ENCODE results near the gene ALCAM. TPM values are rescaled to one million over a fixed set of nuclear protein-coding genes. Genes with fewer than 3 reads are reported as not detected.
"Not testable (repeated sequence)": the region's sequence is repeated elsewhere in the genome, so short reads cannot be mapped to it uniquely, and the experiment has no call there.

Gene ALCAM
- total RNA-seq, 1 experiment from 2014 or later: 104 TPM

DNA sequence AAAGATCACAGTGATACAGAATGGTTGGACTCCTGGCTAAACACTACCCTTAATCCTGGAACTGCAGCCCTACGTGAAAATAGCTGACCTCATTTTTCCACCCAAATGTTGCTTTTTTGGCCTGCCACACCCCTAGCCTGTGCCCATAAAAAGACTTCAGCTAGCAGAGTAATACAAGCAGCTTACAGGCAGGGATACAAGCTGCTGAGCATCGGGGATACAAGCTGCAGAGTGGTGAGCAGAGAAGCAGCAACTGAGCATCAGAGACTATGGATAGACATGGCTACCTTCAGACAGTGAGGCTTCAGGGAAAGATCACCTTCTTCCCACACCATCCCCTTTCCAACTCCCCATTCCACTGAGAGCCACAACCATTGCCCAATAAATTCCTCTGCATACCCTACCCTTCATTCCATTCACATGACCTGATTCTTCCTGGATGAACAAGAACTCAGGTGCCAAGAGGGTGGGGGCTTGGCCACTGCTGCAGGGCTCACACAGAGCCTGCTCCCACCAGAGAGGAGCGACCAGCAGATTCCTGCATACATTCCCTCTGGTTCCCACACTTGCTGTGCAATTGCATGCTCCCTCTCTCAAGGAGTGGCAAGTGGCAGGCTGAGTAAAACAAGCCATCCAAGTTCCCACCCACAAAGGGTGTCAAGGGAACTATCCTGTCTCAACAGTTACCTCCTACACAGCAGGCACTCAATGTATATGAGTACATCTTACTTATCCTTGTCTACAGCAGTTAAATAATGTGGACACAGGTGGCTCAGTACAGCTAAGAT lies 217.5 kb downstream of the ALCAM start:
- no peak for DNase-seq (ENCODE audit: low read depth)

DNA sequence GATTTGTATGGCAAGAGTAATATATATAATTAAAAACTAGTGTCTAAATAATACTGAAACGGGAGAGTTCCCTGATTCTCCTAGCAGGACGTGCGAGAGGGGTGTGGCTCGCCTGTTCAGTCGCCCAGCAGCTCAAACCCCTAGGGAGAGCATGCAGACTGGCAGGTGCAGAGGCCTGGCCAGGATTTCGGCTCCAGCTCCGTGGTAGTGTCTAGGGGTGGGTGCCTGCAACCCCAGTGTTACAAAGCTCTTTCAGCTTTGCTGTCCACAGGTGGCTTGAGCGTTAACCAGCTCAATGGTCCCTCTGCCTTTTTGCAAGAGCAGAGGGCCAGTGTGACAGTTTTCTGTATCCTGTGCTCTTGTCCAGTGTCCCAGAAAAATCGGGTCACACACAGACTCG lies 226.6 kb downstream of the ALCAM start:
- no peak for DNase-seq (ENCODE audit: low read depth)

DNA sequence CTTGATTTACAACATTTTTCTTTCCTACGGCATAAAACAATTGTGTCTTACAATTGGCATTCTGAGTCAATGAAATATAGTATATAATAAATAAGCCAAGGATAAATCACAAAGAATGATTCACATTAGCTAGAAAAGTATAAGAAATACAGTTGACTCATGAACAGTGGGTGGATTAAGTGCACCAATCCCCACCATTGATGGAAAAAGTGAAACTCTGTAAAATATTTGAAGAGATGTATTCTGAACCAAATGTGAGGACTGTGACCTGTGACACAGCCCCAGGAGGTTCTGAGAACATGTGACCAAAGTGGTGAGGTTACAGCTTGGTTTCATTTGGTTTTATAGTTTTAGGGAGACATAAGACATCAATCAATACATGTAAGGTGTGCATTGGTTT lies 227.5 kb downstream of the ALCAM start:
- DNase-seq (ENCODE audit: low read depth): no peak

DNA sequence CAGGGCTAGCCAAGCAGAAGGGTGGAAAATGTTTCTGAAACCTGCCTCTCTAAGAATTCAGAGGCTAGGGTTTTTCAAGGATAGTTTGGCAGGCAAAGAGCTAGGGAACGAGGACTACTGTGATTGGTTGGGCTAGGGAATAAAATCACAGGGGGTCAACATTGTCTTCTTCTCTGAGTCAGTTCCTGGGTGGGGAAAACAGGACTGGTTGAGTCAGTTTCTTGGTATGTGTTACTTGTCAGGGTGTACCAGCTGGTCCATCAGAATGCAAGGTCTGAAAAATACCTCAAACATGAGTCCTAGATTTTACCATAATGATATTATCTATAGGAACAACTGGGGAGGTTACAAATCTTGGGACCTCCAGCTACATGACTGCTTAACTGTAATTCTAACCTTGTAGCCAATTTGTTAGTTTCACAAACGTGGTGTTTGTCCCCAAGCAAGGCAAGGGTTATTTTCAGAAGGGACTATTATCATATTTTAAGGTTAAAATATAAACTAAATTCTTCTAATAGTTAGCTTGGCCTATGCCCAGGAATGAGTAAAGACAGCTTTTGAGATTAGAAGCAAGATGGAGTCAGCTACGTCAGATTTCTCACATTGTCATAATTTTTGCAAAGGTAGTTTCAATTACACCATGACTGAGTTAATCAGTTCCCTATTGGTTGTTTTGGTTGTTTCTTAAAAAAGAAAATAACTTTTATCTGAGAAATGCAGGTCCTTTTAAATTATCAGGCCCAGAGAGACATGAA lies 231.5 kb downstream of the ALCAM start:
- peak; percentile 91 for DNase-seq (ENCODE audit: low read depth)

DNA sequence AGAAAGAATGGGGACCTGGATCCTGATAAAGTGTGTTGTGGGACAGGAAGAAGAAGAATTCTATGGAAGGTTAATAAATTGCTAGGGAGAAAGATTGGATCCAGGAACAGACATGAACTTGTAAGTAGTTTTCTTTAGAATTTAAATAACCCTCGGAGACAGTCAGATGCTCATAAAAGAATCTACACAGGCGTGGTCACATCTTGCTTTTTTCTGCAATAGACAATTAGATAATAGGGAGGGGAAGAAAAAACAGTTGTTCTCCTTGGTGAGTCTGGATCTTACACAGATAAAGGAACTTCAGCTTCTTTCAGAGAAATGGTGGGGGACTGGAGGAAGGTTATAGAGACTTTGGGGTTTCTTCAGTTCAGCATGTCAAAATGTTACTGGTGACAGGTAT lies 232.6 kb downstream of the ALCAM start:
- no peak for DNase-seq (ENCODE audit: low read depth)

DNA sequence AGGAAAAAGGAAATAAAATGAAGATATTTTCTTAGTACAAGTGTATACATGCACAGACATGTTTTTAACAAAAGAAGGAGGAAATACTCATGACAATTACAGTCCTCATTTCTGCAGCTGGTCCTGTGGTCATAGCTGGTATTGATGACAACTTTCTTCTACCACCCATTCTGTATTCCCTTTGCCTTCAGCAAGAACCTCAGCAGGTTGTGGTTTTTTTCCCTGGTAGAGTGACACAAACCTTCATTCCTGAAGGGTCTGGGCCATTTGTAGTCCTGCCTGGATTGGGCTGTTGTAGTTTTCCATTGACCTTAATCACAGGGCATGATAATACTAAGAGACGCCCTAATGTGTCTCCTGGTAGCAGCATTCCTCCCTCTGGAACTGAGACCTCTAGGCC lies 235.0 kb downstream of the ALCAM start:
- DNase-seq (ENCODE audit: low read depth): not testable (repeated sequence)

DNA sequence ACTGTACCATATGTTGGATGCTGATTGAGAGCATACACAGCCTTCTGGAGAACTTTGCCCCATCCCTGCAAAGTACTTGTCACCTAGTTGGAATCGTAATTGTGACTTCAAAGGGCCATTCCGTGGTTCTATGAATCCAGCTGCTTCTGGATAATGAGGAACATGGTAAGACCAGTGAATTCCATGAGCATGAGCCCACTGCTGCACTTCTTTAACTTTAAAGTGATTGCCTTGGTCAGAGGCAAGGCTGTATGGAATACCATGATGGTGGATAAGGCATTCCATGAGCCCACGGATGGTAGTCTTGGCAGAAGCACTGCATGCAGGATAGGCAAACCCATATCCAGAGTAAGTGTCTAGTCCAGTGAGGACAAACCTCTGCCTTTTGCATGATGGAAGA lies 235.6 kb downstream of the ALCAM start:
- not testable (repeated sequence) for DNase-seq (ENCODE audit: low read depth)

DNA sequence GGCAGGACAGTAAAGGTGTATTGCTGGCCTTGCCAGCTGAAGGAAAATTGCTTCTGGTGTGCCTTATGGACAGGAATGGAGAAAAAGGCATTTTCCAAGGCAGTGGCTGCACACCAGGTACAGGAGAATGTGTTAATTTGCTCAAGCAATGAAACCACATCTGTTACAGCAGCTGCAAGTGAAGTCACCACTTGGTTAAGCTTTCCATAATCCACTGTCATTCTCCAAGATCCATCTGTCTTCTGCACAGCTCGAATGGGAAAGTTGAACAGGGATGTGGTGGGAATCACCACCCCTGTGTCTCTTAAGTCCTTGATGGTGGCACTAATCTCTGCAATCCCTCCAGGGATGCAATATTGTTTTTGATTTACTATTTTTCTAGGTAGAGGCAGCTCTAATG lies 236.8 kb downstream of the ALCAM start:
- DNase-seq (ENCODE audit: low read depth): not testable (repeated sequence)

DNA sequence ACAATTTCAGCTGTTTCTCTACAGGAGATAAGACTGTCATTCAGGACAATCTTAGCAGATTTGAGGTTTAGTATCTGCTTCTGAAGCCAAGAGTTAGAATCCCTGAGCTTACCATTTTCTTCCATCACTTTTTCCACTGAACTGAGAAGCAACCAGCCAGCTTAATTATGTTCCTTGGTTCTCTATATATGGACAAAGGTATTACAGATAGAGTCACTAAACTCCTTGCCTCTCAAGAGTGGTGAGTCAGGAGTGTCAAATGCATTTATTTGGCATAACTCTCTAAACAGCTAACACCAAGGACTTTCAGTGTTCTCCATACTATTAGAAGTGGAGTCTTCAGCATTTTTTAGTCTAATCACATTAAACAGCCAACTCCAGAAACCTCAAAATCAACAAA lies 239.3 kb downstream of the ALCAM start:
- DNase-seq (ENCODE audit: low read depth): peak; percentile 26

DNA sequence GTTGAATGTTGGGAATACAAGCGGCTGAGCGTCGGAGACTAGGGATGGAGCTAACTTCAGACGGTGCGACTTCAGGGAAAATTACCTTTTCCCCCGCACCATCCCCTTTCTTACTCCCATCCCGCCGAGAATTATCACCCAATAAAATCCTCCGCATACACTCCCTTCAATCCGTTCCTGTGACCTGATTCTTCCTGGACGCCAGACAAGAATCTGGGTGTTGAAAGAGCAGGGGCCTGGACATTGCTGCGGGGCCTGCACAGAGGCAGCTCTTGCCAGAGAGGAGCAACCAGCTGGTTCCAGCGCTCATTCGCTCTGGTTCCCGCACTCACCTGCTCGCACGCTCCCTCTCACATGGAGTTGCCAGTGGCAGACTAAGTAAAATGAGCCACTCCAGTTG lies 241.9 kb downstream of the ALCAM start:
- DNase-seq (ENCODE audit: low read depth): no peak

DNA sequence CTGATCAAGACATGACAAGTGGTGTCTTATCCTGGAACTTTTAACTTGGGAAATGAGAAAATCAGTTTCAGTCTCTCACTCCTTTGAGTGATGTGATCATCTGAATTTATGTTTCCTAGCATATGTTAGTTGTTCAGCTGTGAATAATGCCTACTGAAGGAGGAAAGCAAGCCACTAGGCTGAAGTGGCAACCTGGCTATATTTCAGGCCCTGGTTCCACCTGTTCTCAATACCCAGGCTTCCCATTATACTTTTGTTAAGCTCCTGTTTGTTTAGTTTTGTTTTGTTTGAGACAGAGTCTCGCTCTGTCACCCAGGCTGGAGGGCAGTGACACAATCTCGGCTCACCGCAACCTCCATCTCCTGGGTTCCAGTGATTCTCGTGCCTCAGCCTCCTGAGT lies 243.8 kb downstream of the ALCAM start:
- DNase-seq (ENCODE audit: low read depth): no peak

DNA sequence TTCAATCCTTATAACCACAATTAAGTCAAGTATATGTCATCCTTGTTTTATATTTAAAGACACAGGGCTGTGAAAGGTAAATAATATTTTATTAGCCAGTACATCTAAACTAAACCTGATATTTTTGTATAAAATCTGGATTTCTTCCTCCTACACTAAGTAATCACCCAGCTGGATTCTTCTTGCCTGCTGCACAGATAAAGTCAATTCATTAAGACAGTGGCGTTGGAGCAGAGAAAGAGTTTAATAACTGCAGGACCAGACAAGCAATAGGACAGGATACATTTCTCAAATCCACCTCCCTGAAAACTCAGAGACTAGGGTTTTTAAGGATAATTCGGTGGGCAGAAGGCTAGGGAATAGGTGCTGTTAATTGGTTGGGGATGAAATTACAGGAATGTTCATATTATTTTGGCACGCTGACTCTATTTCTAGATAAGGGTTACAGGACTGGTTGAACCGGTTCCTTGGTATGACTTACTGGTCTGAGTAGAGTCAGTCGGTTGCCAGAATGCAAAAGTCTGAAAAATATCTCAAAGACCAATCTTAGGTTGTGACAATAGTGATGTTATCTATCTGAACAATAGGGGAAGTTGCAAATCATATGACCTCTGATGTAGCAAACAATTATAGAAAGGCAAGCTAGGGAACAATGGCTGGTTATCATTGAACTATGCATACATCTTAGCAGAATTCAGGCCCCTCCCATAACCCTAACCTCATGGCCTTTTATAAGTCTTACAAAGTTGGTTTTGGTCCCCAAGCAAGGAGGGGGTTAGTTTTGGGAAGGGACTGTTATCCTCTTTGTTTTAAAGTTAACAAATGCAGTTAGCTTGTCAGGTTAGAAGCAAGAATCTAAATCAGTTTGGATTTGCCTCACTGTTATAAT lies 244.8 kb downstream of the ALCAM start:
- no peak for DNase-seq (ENCODE audit: low read depth)

DNA sequence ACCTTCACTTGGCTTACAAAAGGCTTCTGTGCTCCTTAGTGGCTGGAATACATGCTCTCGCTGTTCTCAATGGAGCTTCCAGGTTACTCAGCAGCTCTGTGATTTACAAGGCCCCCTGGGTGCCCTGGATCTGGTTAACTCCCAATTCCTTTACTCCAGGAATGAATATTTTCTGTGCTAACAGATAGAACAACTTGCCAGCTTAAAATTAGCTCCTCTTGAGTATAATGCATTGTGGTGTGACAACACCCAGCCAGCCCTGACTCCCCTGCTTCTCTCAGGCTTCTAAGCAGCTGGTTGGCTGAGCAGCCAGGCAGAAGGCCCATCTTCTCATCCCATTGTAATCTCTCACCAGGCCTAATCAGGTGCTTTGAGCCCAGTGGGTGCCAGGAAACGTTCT lies 246.4 kb downstream of the ALCAM start:
- no peak for DNase-seq (ENCODE audit: low read depth)

DNA sequence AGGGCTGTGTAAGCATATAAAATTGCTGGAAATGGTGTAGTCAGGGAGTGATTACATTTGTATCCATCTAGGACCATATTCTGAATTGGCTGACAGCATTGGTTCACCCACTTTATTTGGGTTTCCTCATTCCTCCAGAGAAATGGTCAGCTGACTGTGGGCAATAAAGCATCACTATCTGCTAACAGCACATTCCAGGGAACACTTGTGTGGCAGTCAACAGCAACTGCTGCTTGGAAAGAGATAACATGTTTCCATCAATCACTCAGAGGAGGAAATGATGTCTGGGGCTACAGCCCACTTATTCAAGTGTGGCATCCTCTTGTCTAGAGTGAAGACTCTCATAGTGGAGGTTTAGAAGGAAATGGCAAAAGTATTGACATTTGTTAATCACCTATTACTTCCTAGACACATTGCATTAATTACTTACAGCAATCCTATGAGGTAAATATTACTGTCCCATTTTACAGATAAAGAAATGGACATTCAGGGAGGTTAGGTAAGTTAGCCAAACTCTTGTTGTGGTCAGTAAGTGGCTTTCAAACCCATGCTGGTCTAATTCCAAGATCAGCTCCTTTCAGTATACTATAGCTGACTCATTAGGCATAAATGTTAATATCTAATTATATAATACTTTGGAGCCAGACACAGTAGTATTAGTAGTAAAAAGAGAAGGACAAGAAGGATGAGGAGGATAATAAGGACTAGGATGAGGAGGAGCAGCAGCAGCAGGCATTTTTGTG lies 247.8 kb downstream of the ALCAM start:
- DNase-seq (ENCODE audit: low read depth): no peak

DNA sequence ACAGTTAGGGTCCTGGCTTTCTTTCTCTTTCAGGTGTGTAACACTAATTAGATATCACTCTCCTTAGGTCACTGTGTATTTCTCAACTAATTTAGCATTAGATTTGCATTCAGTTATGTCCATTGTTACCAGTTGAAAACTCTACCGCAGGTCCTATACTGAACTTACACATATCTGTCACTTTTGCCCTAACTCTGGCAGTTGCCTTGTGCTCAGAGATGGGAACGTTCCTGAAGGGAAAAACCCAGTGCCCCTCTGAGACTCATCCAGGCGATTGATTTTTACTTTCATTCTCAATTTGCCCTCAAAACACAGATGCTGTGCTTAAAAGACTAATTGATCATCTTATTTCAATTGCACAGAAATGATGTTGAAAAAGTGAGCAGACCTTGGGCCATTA lies 249.1 kb downstream of the ALCAM start:
- no peak for DNase-seq (ENCODE audit: low read depth)

DNA sequence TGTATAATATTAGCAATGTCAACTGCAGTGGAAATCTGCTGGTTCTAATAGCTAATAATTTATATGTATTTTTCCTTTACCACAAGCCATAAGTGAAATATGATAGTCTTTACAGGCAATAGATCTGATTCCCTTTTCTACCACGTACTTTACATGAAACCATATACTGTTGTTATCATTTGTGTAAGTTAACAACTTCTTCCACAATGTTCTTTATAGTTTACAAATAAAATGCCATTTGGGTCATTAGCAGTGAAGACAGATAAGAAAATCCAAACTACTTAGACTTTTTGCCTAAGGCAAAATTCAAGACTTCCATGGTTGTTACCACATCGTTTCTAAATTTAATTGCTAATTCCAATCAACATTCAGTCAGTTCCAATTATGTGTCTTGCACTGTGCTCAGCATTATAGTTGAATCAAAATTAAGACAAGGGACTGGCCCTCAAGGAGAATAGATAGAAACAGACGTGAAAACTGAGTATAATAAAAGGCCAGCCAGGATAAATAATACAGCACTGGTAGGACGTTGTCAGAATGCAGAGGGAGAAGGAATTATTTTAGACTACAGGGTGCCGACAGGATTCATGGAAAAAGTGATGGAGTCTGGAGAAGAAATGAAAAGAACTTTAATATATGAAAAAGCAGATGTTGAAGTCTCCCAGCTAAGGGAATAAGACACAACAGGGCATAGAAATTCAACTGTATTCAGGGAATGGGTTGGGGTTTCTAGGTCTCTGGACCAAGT lies 249.8 kb downstream of the ALCAM start:
- no peak for DNase-seq (ENCODE audit: low read depth)

DNA sequence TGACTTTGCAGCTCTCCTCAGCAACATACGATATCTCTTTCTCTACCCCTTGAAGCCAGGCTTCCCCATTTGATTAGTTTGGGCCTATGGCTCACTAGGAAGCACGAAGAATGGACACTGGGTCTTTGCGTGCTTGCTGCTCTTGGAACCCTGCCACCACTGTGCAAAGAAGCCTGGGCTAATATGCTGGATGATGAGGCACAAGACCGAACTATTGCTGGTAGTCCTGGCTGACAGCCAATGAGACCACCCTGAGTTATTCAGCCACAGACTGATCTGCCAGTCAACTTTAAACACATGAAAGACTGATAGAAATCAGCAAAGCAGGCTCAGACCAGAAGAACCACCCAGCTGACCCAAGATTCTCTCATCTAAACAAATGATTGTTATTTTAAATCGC lies 251.8 kb downstream of the ALCAM start:
- DNase-seq (ENCODE audit: low read depth): no peak

DNA sequence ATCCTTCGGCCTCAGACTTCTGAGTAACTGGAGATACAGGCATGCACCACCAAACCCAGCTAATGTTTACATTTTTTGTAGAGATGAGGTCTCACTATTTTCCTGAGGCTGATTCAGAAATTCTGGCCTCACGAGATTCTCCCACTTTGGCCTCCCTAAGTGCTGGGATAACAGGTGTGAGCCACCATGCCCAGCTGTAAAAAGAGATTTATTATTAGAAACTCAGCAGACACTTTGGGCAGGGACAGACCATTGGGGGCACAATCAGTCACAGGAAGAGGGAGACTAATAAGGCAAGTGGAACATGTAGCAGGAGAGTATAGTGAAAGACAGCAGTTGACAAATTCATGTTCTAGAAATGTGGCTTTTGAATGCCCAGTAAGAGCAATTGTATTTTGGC lies 252.9 kb downstream of the ALCAM start:
- no peak for DNase-seq (ENCODE audit: low read depth)

DNA sequence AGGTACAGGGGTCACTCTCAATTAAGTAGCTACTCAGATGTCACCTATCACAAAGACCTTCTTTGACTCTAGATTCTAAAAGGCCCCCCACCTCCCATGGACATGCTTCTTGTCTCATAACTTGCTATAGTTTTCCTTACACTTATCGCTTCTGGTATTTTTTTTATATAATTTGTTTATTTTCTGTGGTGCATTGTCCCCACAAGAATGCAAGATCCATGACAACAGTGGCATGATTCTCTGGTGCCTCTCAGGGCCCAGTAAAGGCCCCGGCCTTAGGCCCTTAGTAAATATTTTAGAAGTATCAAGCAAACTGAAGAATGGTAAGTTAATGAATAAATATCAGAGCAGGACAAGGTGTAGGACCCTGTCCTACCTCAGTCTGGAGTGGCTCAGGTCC lies 253.5 kb downstream of the ALCAM start:
- DNase-seq (ENCODE audit: low read depth): no peak

DNA sequence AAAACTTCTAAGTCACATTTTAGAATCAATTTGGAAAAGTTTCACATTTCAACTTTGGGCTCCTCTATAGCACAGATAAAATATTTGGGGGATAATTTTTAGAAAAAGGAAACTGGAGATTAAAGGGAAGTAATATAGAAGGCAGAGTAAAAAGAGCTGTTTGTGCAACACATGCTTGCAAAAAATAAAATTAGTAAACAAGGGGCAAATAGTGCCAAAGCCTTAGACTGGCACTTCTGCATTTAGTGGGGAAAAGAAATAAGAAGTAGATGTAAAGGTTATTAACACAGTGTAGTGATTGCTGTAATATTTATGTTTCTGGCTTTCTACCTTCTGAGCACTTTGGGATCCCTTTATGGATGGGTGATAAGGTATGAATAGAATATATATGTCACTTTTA lies 255.5 kb downstream of the ALCAM start:
- DNase-seq (ENCODE audit: low read depth): no peak

Measured in RPMI7951 (cell line).